Endothelial cell of umbilical vein (primary cell): ENCODE data around the gene FTCDNL1. TPM values are rescaled to one million over a fixed set of nuclear protein-coding genes. Genes with fewer than 3 reads are reported as not detected.

Experiments
- BruUV-seq: library from RNA; stranded (reverse); fragments of 400-500 nt; replicated peaks from 2 replicates; lab custom pipeline; 2021; lab: Mats Ljungman, UMichigan
- CTCF ChIA-PET: fragments of 300-600, 350-600 bp; sonication (Branson Sonifier 250); formaldehyde crosslinking; loops from one replicate; lab custom pipeline; 2021; ENCODE audit warnings: antibody characterized with exemption, inconsistent platforms; lab: Charles Lee
- POLR2A ChIA-PET: fragments of 300-600, 350-600 bp; sonication (Branson Sonifier 250); formaldehyde crosslinking; loops from one replicate; lab custom pipeline; 2021; ENCODE audit warnings: antibody characterized with exemption, inconsistent platforms; lab: Charles Lee
- DNase-seq: peaks from one replicate; pipeline ENCODE4 v3.0.0-alpha.2; 2011; ENCODE audit warnings: low read depth, low spot score
- FAIRE-seq: peaks from 2 replicates; lab custom pipeline; 2011; peaks lifted over from hg19 to GRCh38; lab: Jason Lieb, UNC
- H2AFZ ChIP-seq: 2 replicates; pipeline ENCODE4 v1.6.0; 2012; ENCODE audit warnings: low read depth, low read length, control low read depth, inconsistent platforms
- H3K27ac ChIP-seq: 2 replicates; pipeline ENCODE4 v1.5.1; 2011; ENCODE audit warnings: low read depth, mild to moderate bottlenecking, control low read depth, low read length, moderate library complexity; ENCODE audit not compliant: insufficient read depth
- H3K27me3 ChIP-seq, 2 experiments: 2 replicates each; pipeline versions ENCODE4 v1.6.0 to v1.6.1; 2011; ENCODE audit warnings: low read length in 2 of 2, mixed read lengths in 1 of 2; ENCODE audit not compliant: control insufficient read depth in 2 of 2, insufficient read depth in 2 of 2
- H3K36me3 ChIP-seq, 2 experiments: 2 replicates in 1 of 2; 3 replicates in 1 of 2; pipeline ENCODE4 v1.5.1; 2011; ENCODE audit warnings: low read length in 2 of 2, mild to moderate bottlenecking in 1 of 2, moderate library complexity in 1 of 2; ENCODE audit not compliant: control insufficient read depth in 2 of 2, insufficient read depth in 2 of 2; ENCODE audit errors: extremely low read depth in 1 of 2
- H3K4me1 ChIP-seq: 3 replicates; pipeline ENCODE4 v1.5.1; 2011; ENCODE audit warnings: mild to moderate bottlenecking, low read length; ENCODE audit not compliant: control insufficient read depth, insufficient read depth; ENCODE audit errors: extremely low read depth
- H3K4me2 ChIP-seq: 2 replicates; pipeline ENCODE4 v1.6.1; 2011; ENCODE audit warnings: low read length, control low read depth, mixed read lengths; ENCODE audit not compliant: insufficient read depth
- H3K4me3 ChIP-seq, 3 experiments: fragments of 200-600 bp in 1 of 3; sonication (generic), shearing (Covaris generic) in 1 of 3; replicated peaks in 1 of 3; 2 replicates each; pipeline ENCODE4 v1.5.1; 2011 to 2016; ENCODE audit warnings: control low read depth in 3 of 3, low read length in 3 of 3, mild to moderate bottlenecking in 2 of 3, inconsistent platforms in 1 of 3, low read depth in 1 of 3, moderate library complexity in 1 of 3; ENCODE audit not compliant: insufficient read depth in 1 of 3
- H3K79me2 ChIP-seq: 2 replicates; pipeline ENCODE4 v1.6.0; 2012; ENCODE audit warnings: low read length, inconsistent platforms; ENCODE audit not compliant: control insufficient read depth, insufficient read depth
- H3K9ac ChIP-seq: replicated peaks from 2 replicates; pipeline ENCODE3; 2011; ENCODE audit warnings: low read length, control low read depth; ENCODE audit not compliant: insufficient read depth; ENCODE audit errors: extremely low read depth
- H3K9me1 ChIP-seq: replicated peaks from 3 replicates; pipeline ENCODE4 v1.6.0; 2011; ENCODE audit warnings: mild to moderate bottlenecking, low read length; ENCODE audit not compliant: control insufficient read depth, insufficient read depth; ENCODE audit errors: extremely low read depth
- H3K9me3 ChIP-seq: replicated peaks from 2 replicates; pipeline ENCODE4 v1.5.1; 2012; ENCODE audit warnings: low read length, inconsistent platforms; ENCODE audit not compliant: control insufficient read depth, insufficient read depth
- H4K20me1 ChIP-seq: replicated peaks from 2 replicates; pipeline ENCODE3; 2011; ENCODE audit warnings: mild to moderate bottlenecking, low read length; ENCODE audit not compliant: control insufficient read depth, insufficient read depth; ENCODE audit errors: extremely low read depth
- EZH2 ChIP-seq: IDR thresholded peaks from 2 replicates; pipeline ENCODE4 v1.6.1; 2012; ENCODE audit warnings: borderline replicate concordance, low read depth, mild to moderate bottlenecking, moderate library complexity, low read length, inconsistent platforms; ENCODE audit not compliant: severe bottlenecking
- FOS ChIP-seq: IDR thresholded peaks from 2 replicates; pipeline ENCODE4 v1.6.1; 2011; ENCODE audit warnings: mild to moderate bottlenecking, low read length, moderate library complexity, borderline replicate concordance; ENCODE audit not compliant: insufficient read depth
- GATA2 ChIP-seq: IDR thresholded peaks from 2 replicates; pipeline ENCODE4 v1.7.0; 2011; ENCODE audit warnings: low read depth, mild to moderate bottlenecking, moderate library complexity, mixed read lengths, low read length; ENCODE audit not compliant: insufficient read length, insufficient read depth
- JUN ChIP-seq: IDR thresholded peaks from 2 replicates; pipeline ENCODE4 v1.6.1; 2011; ENCODE audit warnings: borderline replicate concordance, low read depth; ENCODE audit not compliant: insufficient read length, insufficient read depth
- MYC ChIP-seq: IDR thresholded peaks from one replicate; pipeline ENCODE4 v1.6.1; 2011; ENCODE audit warnings: mild to moderate bottlenecking, low read depth, low read length
- POLR2A ChIP-seq: IDR thresholded peaks from 2 replicates; pipeline ENCODE4 v1.6.1; 2012; ENCODE audit warnings: low read depth, mild to moderate bottlenecking, control low read depth, low read length
- POLR2AphosphoS5 ChIP-seq: IDR thresholded peaks from 2 replicates; pipeline ENCODE4 v1.6.1; 2012; ENCODE audit warnings: low read depth, mild to moderate bottlenecking, control low read depth, low read length, moderate library complexity; ENCODE audit not compliant: insufficient read depth
- dilution Hi-C: fragments of 300-500 bp; cut with MboI; formaldehyde crosslinking; loops from one replicate; pipeline ENCODE4 v1.15.0; 2019; ENCODE audit warnings: low sequenced_read_pairs; ENCODE audit not compliant: extremely low pct_ligation_motif_present
- intact Hi-C: fragments of 100-400 bp; cut with micrococcal nuclease; formaldehyde crosslinking; loops from one replicate; pipeline ENCODE4 v1.10.0; 2022
- polyA plus RNA-seq, 4 experiments: library from polyadenylated mRNA; depleted of rRNA in 3 of 4; stranded (reverse) in 3 of 4; unstranded in 1 of 4; fragments of >200 nt; gene quantifications; 2 replicates each; pipeline versions ENCODE4 v1.2.1 to v1.2.3, GENCODE V29; 2011 to 2012; ENCODE audit warnings: missing spikeins in 1 of 4
- total RNA-seq: library from RNA; stranded (reverse); gene quantifications from 2 replicates; pipeline ENCODE4 v1.2.3, GENCODE V29; 2021
- TF ChIP-seq, protein P1 (sequence below): IDR thresholded peaks from 2 replicates; pipeline ENCODE4 v1.6.1; 2011; ENCODE audit not compliant: insufficient read depth, insufficient read length
- TF ChIP-seq, protein P2 (sequence below), 2 donors: IDR thresholded peaks; 1 replicate in 1 of 2; 2 replicates in 1 of 2; pipeline ENCODE4 v1.5.1; 2011; ENCODE audit warnings: low read length in 2 of 2, mild to moderate bottlenecking in 2 of 2, moderate library complexity in 2 of 2, control low read depth in 1 of 2, inconsistent platforms in 1 of 2, low read depth in 1 of 2; ENCODE audit not compliant: insufficient read depth in 1 of 2; ENCODE audit errors: extremely low read depth in 1 of 2

The FTCDNL1 gene
- total and polyA plus RNA-seq, 2 donors (not counting 3 experiments of a cell fraction or from before 2014, with no cell fraction given) = 0.19 to 0.27 TPM

DNA sequence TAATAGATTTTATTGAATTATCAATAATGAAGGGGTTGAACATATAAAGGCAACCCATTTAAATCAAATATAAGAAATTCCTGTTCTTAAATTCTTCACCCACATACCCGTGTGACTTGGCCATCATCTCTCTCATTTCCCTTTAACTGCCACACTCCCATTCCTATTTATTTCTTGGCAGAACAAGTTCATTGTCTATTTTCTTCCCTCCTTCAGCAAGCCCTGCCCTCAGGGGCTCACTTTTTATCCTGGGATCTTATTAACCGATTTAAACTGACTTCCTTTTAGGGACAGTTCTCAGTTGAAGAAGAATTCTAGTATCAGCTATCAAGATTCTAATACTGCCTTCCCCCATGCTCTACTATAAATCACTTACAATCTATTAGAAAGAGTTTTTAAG, 123.2 kb downstream of the FTCDNL1 start:
- Histone ChIP-seq H3K9ac (no peak overlapping the region), H3K9me3 (no peaks in the 10 kb centered on the region), H3K36me3 (no peaks in the 10 kb centered on the region), H3K9me1 (no peaks in the 10 kb centered on the region), H3K27me3 (no peaks in the 10 kb centered on the region), H2AFZ (no peak overlapping the region), H3K27ac (no peak overlapping the region), H3K4me2 (no peak overlapping the region), H4K20me1 (no peaks in the 10 kb centered on the region), H3K4me3 (no peak overlapping the region), H3K4me1 (no peaks in the 10 kb centered on the region), H3K79me2 (no peaks in the 10 kb centered on the region)
- no peak for TF ChIP-seq POLR2A
- no peak for TF ChIP-seq JUN
- no peak for TF ChIP-seq GATA2
- no peak for TF ChIP-seq FOS
- TF ChIP-seq, protein P1, sequence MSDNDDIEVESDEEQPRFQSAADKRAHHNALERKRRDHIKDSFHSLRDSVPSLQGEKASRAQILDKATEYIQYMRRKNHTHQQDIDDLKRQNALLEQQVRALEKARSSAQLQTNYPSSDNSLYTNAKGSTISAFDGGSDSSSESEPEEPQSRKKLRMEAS = no peak
- no TSS peak for BruUV-seq
- DNase-seq (no peak), FAIRE-seq (no peak)
- CTCF ChIA-PET = no interaction called here
- POLR2A ChIA-PET = no interaction called here
- intact Hi-C loops = no loop called here
- dilution Hi-C loops = no loop called here

DNA sequence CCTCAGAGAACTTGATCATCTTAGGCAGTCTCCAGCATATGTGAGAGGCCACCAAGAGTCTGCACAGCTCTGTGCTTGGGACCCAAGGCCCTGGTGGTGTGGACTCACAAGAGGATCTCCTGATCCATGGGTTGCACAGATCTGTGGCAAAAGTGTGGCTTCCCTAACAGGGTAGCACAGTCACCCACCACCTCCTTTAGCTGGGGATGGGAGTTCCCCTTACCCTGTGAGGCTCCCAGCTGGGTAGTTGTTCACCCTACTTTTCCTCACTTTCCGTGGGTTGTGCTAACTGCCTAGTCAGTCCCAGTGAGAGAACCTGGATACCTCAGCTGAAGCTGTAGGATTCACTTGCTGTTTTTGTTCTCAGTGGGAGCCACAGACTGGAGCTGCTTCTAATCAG, 123.7 kb downstream of the FTCDNL1 start:
- BruUV-seq = no TSS peak
- H3K4me2 ChIP-seq = no peak overlapping the region
- FAIRE-seq = no peak

More for the DNA sequence above, 123.7 kb downstream of the FTCDNL1 start:
- ChIA-PET CTCF (no interaction called here), POLR2A (no interaction called here)
- dilution Hi-C loops = no loop called here
- no peak overlapping the region for H2AFZ ChIP-seq
- H3K36me3 ChIP-seq = no peaks in the 10 kb centered on the region
- TF ChIP-seq, protein P2, sequence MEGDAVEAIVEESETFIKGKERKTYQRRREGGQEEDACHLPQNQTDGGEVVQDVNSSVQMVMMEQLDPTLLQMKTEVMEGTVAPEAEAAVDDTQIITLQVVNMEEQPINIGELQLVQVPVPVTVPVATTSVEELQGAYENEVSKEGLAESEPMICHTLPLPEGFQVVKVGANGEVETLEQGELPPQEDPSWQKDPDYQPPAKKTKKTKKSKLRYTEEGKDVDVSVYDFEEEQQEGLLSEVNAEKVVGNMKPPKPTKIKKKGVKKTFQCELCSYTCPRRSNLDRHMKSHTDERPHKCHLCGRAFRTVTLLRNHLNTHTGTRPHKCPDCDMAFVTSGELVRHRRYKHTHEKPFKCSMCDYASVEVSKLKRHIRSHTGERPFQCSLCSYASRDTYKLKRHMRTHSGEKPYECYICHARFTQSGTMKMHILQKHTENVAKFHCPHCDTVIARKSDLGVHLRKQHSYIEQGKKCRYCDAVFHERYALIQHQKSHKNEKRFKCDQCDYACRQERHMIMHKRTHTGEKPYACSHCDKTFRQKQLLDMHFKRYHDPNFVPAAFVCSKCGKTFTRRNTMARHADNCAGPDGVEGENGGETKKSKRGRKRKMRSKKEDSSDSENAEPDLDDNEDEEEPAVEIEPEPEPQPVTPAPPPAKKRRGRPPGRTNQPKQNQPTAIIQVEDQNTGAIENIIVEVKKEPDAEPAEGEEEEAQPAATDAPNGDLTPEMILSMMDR (IDR thresholded peaks at IDR 0.05; ENCODE audit: extremely low read depth in 1 of 2, insufficient read depth in 1 of 2, low read depth in 1 of 2, low read length in 2 of 2) = no peak
- TF ChIP-seq FOS (no peak), JUN (no peak), EZH2 (no peak), POLR2A (no peak), POLR2AphosphoS5 (no peak), GATA2 (no peak), MYC (no peak)
- TF ChIP-seq, protein P1 = no peak
- no peaks in the 10 kb centered on the region for H3K79me2 ChIP-seq
- no peak for DNase-seq
- H3K27ac ChIP-seq = no peak overlapping the region
- H4K20me1 ChIP-seq = no peaks in the 10 kb centered on the region
- no peaks in the 10 kb centered on the region for H3K9me3 ChIP-seq
- intact Hi-C loops = no loop called here
- H3K9me1 ChIP-seq = no peaks in the 10 kb centered on the region
- no peaks in the 10 kb centered on the region for H3K4me1 ChIP-seq
- no peak overlapping the region for H3K9ac ChIP-seq
- no peaks in the 10 kb centered on the region for H3K27me3 ChIP-seq
- no peak overlapping the region for H3K4me3 ChIP-seq
